Endothelial cell (in vitro differentiated cells): ENCODE results near the gene TRPC4AP. TPM values are rescaled to one million over a fixed set of nuclear protein-coding genes. Genes with fewer than 3 reads are reported as not detected.
A peak's percentile ranks its signal among the peaks of the same experiment; 100 is the strongest.

ENCODE experiments used
- DNase-seq: peaks from one replicate; pipeline ENCODE4 v3.0.0; 2021; ENCODE audit warnings: low spot score
- H3K27ac Mint-ChIP-seq: one replicate; pipeline ENCODE4 v1.8.0; 2021; ENCODE audit warnings: mixed read lengths, inconsistent platforms; ENCODE audit not compliant: unreplicated experiment
- H3K27me3 Mint-ChIP-seq: one replicate; pipeline ENCODE4 v1.8.0; 2021; ENCODE audit warnings: mild to moderate bottlenecking, moderate library complexity, mixed read lengths, inconsistent platforms; ENCODE audit not compliant: unreplicated experiment
- H3K36me3 Mint-ChIP-seq: one replicate; pipeline ENCODE4 v1.8.0; 2021; ENCODE audit warnings: mild to moderate bottlenecking, low read depth, mixed read lengths, inconsistent platforms; ENCODE audit not compliant: unreplicated experiment
- H3K4me1 Mint-ChIP-seq: one replicate; pipeline ENCODE4 v1.8.0; 2021; ENCODE audit warnings: mild to moderate bottlenecking, mixed read lengths, inconsistent platforms; ENCODE audit not compliant: unreplicated experiment
- H3K4me3 Mint-ChIP-seq: one replicate; pipeline ENCODE4 v1.8.0; 2021; ENCODE audit warnings: mild to moderate bottlenecking, mixed read lengths, inconsistent platforms; ENCODE audit not compliant: unreplicated experiment
- H3K9me3 Mint-ChIP-seq: one replicate; pipeline ENCODE4 v1.8.0; 2021; ENCODE audit warnings: mixed read lengths, inconsistent platforms; ENCODE audit not compliant: unreplicated experiment
- total RNA-seq: library from RNA; stranded (reverse); fragmentation: NEBNext Ultra II Directional; extraction: Animal tissue kit (Norgen Biotek cat#: 25700); gene quantifications from one replicate; pipeline ENCODE4 v1.2.1, GENCODE V29; 2021; ENCODE audit not compliant: unreplicated experiment
- TF ChIP-seq, protein P1 (sequence below): fragments of 200-600 bp; sonication (generic); IDR thresholded peaks from one replicate; pipeline ENCODE4 v1.5.0; 2021; ENCODE audit warnings: antibody characterized with exemption; ENCODE audit not compliant: unreplicated experiment

The TRPC4AP gene
- total RNA-seq, 1 donor from 2014 or later: 109 TPM

DNA sequence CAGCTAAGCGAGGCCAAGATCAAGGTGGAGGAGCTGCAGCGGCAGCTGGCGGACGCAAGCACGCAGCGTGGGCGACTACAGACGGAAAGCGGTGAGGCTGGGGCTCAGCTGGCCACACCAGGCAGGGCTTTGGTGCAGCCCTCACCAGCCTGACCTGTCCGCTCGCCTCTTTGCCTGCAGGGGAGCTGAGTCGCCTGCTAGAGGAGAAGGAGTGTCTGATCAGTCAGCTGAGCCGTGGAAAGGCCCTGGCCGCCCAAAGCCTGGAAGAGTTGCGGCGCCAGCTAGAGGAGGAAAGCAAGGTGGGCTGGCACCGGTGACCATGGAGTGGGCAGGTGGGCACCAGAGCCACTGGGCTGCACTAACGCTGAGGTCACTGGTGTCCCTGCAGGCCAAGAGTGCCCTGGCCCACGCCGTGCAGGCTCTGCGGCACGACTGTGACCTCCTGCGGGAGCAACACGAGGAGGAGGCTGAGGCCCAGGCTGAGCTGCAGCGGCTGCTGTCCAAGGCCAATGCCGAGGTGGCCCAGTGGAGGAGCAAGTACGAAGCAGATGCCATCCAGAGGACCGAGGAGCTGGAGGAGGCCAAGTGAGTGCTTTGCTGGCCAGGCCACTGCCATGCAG, 94.2 kb downstream of the TRPC4AP start:
- TF ChIP-seq, protein P1, sequence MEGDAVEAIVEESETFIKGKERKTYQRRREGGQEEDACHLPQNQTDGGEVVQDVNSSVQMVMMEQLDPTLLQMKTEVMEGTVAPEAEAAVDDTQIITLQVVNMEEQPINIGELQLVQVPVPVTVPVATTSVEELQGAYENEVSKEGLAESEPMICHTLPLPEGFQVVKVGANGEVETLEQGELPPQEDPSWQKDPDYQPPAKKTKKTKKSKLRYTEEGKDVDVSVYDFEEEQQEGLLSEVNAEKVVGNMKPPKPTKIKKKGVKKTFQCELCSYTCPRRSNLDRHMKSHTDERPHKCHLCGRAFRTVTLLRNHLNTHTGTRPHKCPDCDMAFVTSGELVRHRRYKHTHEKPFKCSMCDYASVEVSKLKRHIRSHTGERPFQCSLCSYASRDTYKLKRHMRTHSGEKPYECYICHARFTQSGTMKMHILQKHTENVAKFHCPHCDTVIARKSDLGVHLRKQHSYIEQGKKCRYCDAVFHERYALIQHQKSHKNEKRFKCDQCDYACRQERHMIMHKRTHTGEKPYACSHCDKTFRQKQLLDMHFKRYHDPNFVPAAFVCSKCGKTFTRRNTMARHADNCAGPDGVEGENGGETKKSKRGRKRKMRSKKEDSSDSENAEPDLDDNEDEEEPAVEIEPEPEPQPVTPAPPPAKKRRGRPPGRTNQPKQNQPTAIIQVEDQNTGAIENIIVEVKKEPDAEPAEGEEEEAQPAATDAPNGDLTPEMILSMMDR: no peak
- no peaks in the 10 kb centered on the region for H3K9me3 Mint-ChIP-seq
- H3K4me1 Mint-ChIP-seq: peaks cover 5% of the 10 kb centered on the region
- H3K36me3 Mint-ChIP-seq: peaks cover 33% of the 10 kb centered on the region
- H3K27me3 Mint-ChIP-seq: peaks cover 18% of the 10 kb centered on the region
- H3K4me3 Mint-ChIP-seq: no peak overlapping the region
- DNase-seq: no peak
- H3K27ac Mint-ChIP-seq: peak overlapping the region; percentile 20

DNA sequence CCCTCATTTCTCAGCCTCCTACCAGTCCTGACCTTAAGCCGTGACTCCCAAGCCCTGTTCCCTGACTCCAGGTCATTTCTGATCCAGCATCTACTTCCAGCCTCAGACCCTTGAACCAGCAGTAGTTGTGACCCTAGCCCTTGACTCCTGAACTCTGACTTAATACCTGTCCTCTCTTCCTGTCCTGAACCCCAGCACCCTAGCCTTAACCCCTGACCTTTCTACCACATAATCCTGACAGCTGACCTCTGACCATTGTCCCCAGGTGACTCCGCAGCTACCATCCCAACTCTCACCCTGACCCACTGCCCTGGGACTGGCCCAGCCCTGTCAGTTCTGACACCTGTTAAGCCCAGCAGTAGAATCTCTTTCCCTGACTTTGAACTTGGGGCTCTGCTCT, 94.8 kb downstream of the TRPC4AP start:
- no peak for DNase-seq
- no peaks in the 10 kb centered on the region for H3K9me3 Mint-ChIP-seq
- peaks cover 5% of the 10 kb centered on the region for H3K4me1 Mint-ChIP-seq
- H3K36me3 Mint-ChIP-seq: peaks cover 33% of the 10 kb centered on the region
- H3K27me3 Mint-ChIP-seq: peaks cover 16% of the 10 kb centered on the region
- H3K4me3 Mint-ChIP-seq: peak overlapping the region; percentile 38
- peak overlapping the region; percentile 20 for H3K27ac Mint-ChIP-seq
- TF ChIP-seq, protein P1: no peak

DNA sequence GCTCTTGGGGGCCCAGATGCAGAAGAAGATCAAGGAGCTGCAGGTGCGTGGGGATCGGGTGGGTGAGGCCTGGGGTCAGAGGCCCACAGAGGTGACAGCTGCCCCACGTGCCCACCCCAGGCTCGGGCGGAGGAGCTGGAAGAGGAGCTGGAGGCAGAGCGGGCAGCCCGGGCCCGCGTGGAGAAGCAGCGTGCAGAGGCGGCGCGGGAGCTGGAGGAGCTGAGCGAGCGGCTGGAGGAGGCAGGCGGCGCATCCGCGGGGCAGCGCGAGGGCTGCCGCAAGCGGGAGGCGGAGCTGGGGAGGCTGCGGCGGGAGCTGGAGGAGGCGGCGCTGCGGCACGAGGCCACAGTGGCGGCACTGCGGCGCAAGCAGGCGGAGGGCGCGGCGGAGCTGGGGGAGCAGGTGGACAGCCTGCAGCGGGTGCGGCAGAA, 95.5 kb downstream of the TRPC4AP start:
- peaks cover 16% of the 10 kb centered on the region for H3K27me3 Mint-ChIP-seq
- H3K36me3 Mint-ChIP-seq: peaks cover 33% of the 10 kb centered on the region
- no peak overlapping the region for H3K27ac Mint-ChIP-seq
- no peak for DNase-seq
- peak overlapping the region; percentile 38 for H3K4me3 Mint-ChIP-seq
- no peaks in the 10 kb centered on the region for H3K9me3 Mint-ChIP-seq
- TF ChIP-seq, protein P1: no peak
- H3K4me1 Mint-ChIP-seq: peaks cover 5% of the 10 kb centered on the region

DNA sequence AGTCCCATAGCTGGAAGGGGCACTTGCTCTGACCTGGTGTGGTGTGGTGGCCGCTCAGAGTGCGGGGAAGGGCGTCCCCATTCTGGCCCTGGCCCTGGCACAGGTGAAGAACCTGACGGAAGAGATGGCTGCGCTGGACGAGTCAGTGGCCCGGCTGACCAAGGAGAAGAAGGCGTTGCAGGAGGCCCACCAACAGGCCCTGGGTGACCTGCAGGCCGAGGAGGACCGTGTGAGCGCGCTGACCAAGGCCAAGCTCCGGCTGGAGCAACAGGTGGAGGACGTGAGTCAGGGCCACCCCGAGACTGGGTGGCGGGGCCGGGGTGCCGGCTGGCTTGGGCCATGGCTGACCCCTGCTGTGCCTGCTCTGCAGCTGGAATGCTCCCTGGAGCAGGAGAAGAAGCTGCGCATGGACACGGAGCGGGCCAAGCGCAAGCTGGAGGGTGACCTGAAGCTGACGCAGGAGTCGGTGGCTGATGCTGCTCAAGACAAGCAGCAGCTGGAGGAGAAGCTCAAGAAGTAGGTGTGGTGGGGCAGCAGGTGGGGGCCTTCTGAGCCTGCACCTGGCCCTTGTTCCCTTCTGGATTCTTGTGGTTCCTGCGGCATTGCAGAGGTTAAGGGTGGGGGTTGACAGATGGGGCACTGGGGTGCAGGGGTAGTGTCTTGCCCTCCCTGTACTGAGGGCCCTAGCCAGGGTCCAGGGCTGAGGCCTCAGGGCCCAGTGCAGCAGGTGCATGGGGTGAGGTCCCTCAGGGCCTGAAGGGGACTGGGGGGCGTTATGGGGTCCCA, 96.2 kb downstream of the TRPC4AP start:
- DNase-seq: no peak
- TF ChIP-seq, protein P1: no peak
- H3K9me3 Mint-ChIP-seq: no peaks in the 10 kb centered on the region
- H3K27ac Mint-ChIP-seq: peak overlapping the region; percentile 57
- peak overlapping the region; percentile 56 for H3K4me3 Mint-ChIP-seq
- H3K27me3 Mint-ChIP-seq: peaks cover 18% of the 10 kb centered on the region
- H3K36me3 Mint-ChIP-seq: peaks cover 36% of the 10 kb centered on the region
- H3K4me1 Mint-ChIP-seq: peaks cover 5% of the 10 kb centered on the region

DNA sequence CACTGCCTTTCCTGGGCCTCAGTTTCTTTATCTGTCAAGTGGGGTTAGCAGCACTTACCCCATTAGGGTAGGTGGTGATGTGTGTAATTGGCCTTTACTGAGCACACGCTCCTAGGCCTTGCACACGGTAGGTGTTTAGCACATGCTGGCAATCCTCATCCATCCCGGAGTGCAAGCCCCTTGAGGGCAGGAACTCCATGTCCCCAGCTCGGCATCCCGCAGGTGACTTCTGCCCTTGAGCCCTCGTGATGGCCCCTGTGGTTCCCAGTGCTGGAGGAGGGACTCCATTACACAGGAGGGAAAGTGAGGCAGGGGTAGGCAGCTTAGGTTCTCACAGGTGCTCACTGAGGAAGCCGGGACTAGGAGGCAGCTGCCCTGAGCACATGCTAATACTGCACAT, 96.9 kb downstream of the TRPC4AP start:
- DNase-seq: no peak
- peaks cover 20% of the 10 kb centered on the region for H3K27me3 Mint-ChIP-seq
- TF ChIP-seq, protein P1: no peak
- H3K27ac Mint-ChIP-seq: peak overlapping the region; percentile 57
- H3K4me1 Mint-ChIP-seq: peaks cover 5% of the 10 kb centered on the region
- H3K36me3 Mint-ChIP-seq: peaks cover 37% of the 10 kb centered on the region
- H3K9me3 Mint-ChIP-seq: no peaks in the 10 kb centered on the region
- H3K4me3 Mint-ChIP-seq: peak overlapping the region; percentile 56
